Astrocyte (in vitro differentiated cells and primary cell): ENCODE measurements around the gene ZC3H4.

Experiments used
- EZH2 ChIP-seq: IDR thresholded peaks from 2 replicates; pipeline ENCODE4 v1.6.1; 2012; ENCODE audit warnings: mild to moderate bottlenecking, low read length, inconsistent platforms; ENCODE audit not compliant: insufficient read depth
- TF ChIP-seq, protein P1 (sequence below): IDR thresholded peaks from 2 replicates; pipeline ENCODE4 v1.5.1; 2011; ENCODE audit warnings: low read depth, mild to moderate bottlenecking, inconsistent platforms, low read length, moderate library complexity; ENCODE audit not compliant: insufficient read depth

DNA sequence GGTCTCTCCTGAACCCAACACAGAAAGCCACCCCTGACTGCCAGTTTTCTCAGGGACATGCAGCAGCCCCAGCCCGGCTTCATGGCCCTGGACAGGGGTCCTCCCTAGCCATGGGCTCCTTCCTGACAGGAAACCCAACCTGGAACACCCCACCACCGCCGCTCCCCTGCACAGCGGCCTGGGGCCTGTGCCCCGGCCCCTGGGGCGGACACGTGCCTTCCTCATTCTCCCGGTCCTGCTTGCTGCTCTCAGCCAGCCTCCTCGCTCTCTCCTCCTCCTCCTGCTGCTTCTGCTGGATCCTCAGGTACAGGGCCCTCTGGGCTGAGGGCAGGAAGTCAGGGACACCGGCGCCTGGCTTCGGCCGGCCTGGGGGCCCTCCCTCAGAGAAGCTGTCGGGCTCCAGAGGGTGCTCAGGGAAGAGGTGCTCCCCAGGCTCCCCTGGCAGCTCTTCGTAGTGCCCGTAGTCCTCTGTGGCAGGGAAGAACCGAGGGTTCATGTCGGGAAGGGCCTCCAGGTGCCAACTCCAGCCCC is 44.6 kb downstream of the ZC3H4 start:
- TF ChIP-seq, protein P1, sequence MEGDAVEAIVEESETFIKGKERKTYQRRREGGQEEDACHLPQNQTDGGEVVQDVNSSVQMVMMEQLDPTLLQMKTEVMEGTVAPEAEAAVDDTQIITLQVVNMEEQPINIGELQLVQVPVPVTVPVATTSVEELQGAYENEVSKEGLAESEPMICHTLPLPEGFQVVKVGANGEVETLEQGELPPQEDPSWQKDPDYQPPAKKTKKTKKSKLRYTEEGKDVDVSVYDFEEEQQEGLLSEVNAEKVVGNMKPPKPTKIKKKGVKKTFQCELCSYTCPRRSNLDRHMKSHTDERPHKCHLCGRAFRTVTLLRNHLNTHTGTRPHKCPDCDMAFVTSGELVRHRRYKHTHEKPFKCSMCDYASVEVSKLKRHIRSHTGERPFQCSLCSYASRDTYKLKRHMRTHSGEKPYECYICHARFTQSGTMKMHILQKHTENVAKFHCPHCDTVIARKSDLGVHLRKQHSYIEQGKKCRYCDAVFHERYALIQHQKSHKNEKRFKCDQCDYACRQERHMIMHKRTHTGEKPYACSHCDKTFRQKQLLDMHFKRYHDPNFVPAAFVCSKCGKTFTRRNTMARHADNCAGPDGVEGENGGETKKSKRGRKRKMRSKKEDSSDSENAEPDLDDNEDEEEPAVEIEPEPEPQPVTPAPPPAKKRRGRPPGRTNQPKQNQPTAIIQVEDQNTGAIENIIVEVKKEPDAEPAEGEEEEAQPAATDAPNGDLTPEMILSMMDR: no peak
- no peak for TF ChIP-seq EZH2
